ENCODE data around the gene EOMES. TPM values are rescaled to one million over a fixed set of nuclear protein-coding genes. Genes with fewer than 3 reads are reported as not detected.
A peak's percentile ranks its signal among the peaks of the same experiment; 100 is the strongest.
"Not testable (repeated sequence)": the region's sequence is repeated elsewhere in the genome, so short reads cannot be mapped to it uniquely, and the experiment has no call there.

The EOMES gene
- total RNA-seq: 100 to 1,000 TPM; 117 to 270 TPM

DNA sequence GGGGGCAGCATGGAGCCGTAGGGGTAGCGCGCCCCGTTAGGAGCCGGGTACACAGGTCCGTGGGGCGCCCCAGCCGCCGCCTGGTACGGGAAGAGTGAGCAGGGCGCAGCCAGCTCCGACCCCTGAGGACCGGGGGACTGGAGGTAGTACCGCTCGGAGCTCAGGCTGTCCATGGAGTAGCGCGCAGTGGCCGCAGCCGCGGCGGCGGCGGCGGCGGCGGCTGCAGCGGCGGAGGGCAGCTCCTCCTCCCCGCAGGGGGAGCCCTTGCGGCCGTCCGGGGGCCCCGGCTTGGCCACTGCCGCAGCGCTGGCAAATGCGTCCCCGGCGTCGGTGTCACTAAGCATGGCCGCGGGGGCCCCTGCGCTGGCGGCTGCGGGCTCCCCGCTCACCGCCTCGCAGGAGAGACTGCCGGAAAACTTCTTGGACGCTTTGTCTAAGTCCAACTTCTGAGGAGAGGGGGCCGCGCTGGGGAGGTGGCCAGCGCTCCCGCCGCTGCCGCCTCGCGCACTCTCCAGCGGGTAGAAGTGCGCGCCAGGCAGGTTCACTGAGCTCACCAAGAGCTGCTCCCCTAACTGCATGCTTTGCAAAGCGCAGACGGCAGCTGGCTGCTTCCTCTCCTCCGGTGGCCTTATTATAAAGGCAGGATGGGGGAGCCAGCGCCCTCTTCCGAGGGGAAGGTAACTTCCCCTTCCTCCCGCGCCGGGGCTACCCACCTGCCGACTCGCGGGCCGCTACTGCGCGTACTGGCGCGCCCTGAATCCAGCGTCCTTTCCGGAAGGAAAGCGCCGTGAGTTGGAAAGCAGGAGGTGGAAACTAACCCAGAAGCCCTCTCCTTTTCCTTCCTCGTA lies at the start of gene EOMES:
TSS of gene EOMES (minus strand) at position 607 of the 848 bp plus-strand sequence. CDS start at position 578, 29 bp downstream.
- Mint-ChIP-seq H3K27ac (peak within 1 kb of the TSS; percentile 98 to 99), H3K36me3 (peaks cover 34% of the 10 kb centered on the region), H3K4me3 (peak within 1 kb of the TSS; percentile 100), H3K9me3 (no peaks in the 10 kb centered on the region), H3K27me3 (peaks cover 20 to 26% of the 10 kb centered on the region in 2 donors), H3K4me1 (ENCODE audit: low read depth in 2 of 2) (peaks cover 36 to 52% of the 10 kb centered on the region in 2 donors)
- ATAC-seq: peak; percentile 78 to 82
- DNase-seq (ENCODE audit: low spot score): peak; percentile 87

- DNase-seq (ENCODE audit: low spot score); ATAC-seq; H3K9me3 Mint-ChIP-seq; H3K4me3 Mint-ChIP-seq; H3K27ac Mint-ChIP-seq; H3K36me3 Mint-ChIP-seq; H3K27me3 Mint-ChIP-seq: not testable (repeated sequence)
- H3K4me1 Mint-ChIP-seq (ENCODE audit: low read depth in 2 of 2): peaks cover 10 to 16% of the 10 kb centered on the region in 2 donors
Observed at GRCh38 chr3:27770384-27770783, 48.3 kb upstream of the EOMES start.

- Mint-ChIP-seq H3K36me3 (no peaks in the 10 kb centered on the region), H3K9me3 (no peaks in the 10 kb centered on the region), H3K27me3 (peaks cover 0 to 2% of the 10 kb centered on the region in 2 donors), H3K4me3 (no peak overlapping the region), H3K4me1 (ENCODE audit: low read depth in 2 of 2) (peaks cover 10 to 16% of the 10 kb centered on the region in 2 donors), H3K27ac (peak overlapping the region in 1 of 2 donors; percentile 26)
- DNase-seq (ENCODE audit: low spot score) (no peak), ATAC-seq (no peak)
Observed at GRCh38 chr3:27767000-27767399, 44.9 kb upstream of the EOMES start.

GRCh38 chr3:27758083-27758482 lies 36.0 kb upstream of the EOMES start:
- peak overlapping the region; percentile 85 for H3K27ac Mint-ChIP-seq
- H3K9me3 Mint-ChIP-seq: peaks cover 2% of the 10 kb centered on the region
- DNase-seq (ENCODE audit: low spot score) (peak; percentile 77), ATAC-seq (peak; percentile 92 to 95)
- peaks cover 9 to 29% of the 10 kb centered on the region in 2 donors for H3K4me1 Mint-ChIP-seq (ENCODE audit: low read depth in 2 of 2)
- H3K27me3 Mint-ChIP-seq: peaks cover 6 to 7% of the 10 kb centered on the region in 2 donors
- peaks cover 7% of the 10 kb centered on the region for H3K36me3 Mint-ChIP-seq
- H3K4me3 Mint-ChIP-seq: peak overlapping the region; percentile 55

GRCh38 chr3:27756877-27757276 lies 34.8 kb upstream of the EOMES start:
- Mint-ChIP-seq H3K4me3 (no peak overlapping the region), H3K9me3 (peaks cover 6% of the 10 kb centered on the region), H3K27me3 (peaks cover 5 to 6% of the 10 kb centered on the region in 2 donors), H3K27ac (no peak overlapping the region), H3K4me1 (ENCODE audit: low read depth in 2 of 2) (peaks cover 15 to 37% of the 10 kb centered on the region in 2 donors), H3K36me3 (peaks cover 13% of the 10 kb centered on the region)
- DNase-seq (ENCODE audit: low spot score) (no peak), ATAC-seq (no peak)

- Mint-ChIP-seq H3K36me3 (peaks cover 17% of the 10 kb centered on the region), H3K27ac (peak overlapping the region; percentile 61 to 86), H3K4me3 (peak overlapping the region; percentile 40), H3K9me3 (peaks cover 9% of the 10 kb centered on the region), H3K4me1 (ENCODE audit: low read depth in 2 of 2) (peaks cover 10 to 35% of the 10 kb centered on the region in 2 donors), H3K27me3 (peaks cover 5 to 11% of the 10 kb centered on the region in 2 donors)
- ATAC-seq (peak; percentile 41 to 85), DNase-seq (ENCODE audit: low spot score) (no peak)
Observed at GRCh38 chr3:27752926-27753325, 30.8 kb upstream of the EOMES start.

GRCh38 chr3:27749643-27750042 lies 27.5 kb upstream of the EOMES start:
- Mint-ChIP-seq H3K27ac (no peak overlapping the region), H3K36me3 (peaks cover 15% of the 10 kb centered on the region), H3K9me3 (peaks cover 9% of the 10 kb centered on the region), H3K27me3 (peaks cover 6 to 10% of the 10 kb centered on the region in 2 donors), H3K4me1 (ENCODE audit: low read depth in 2 of 2) (peaks cover 8 to 21% of the 10 kb centered on the region in 2 donors), H3K4me3 (no peak overlapping the region)
- ATAC-seq (no peak), DNase-seq (ENCODE audit: low spot score) (no peak)

DNA sequence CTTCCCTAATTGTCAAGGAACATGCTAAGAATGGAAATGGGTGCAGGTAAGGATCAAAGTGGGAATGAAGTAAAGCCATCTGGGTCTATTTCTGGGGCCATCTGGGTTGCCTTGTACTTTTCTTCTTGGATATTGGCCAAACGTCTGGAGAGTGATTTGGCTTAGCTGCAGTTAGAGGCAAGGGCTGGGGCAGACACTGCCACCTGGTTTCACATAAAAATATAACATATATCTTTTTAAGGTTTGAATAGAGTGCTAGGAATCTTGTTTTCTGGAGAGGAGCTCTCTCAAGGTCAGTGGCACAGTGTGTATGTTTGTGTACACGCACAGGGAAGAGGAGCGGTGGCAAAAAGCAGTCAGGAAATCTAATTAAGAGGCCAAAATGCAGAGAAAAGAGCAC lies 24.7 kb upstream of the EOMES start:
- Mint-ChIP-seq H3K9me3 (peaks cover 7% of the 10 kb centered on the region), H3K27me3 (peaks cover 15 to 18% of the 10 kb centered on the region in 2 donors), H3K36me3 (peaks cover 14% of the 10 kb centered on the region), H3K27ac (no peak overlapping the region), H3K4me3 (no peak overlapping the region), H3K4me1 (ENCODE audit: low read depth in 2 of 2) (peaks cover 0 to 3% of the 10 kb centered on the region in 2 donors)
- DNase-seq (ENCODE audit: low spot score) (no peak), ATAC-seq (no peak)

GRCh38 chr3:27740854-27741253 lies 18.7 kb upstream of the EOMES start:
- Mint-ChIP-seq H3K36me3 (peaks cover 7% of the 10 kb centered on the region), H3K27ac (no peak overlapping the region), H3K9me3 (peaks cover 4% of the 10 kb centered on the region), H3K4me3 (no peak overlapping the region), H3K4me1 (ENCODE audit: low read depth in 2 of 2) (no peaks in the 10 kb centered on the region), H3K27me3 (peaks cover 14 to 22% of the 10 kb centered on the region in 2 donors)
- ATAC-seq: no peak
- DNase-seq (ENCODE audit: low spot score): no peak

DNA sequence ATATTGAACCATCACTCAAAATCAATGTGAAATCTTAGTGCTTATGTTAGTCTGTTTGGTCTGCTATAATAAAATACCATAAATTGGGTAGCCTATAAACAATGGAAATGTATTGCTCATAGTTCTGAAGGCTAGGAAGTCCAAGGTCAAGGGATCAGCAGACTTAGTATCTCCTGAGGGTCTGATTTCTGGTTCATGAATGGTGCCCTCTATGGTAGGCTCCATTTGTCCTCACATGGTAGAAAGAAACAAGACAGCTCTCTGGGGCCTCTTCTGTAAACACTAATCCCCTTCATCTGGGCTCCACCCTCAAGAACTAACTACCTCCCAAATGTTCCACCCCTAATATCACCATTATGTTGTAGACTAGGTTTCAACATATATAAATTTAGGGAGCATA lies 15.0 kb upstream of the EOMES start:
- DNase-seq (ENCODE audit: low spot score) (no peak), ATAC-seq (no peak)
- Mint-ChIP-seq H3K27ac (no peak overlapping the region), H3K36me3 (no peaks in the 10 kb centered on the region), H3K4me1 (ENCODE audit: low read depth in 2 of 2) (no peaks in the 10 kb centered on the region), H3K9me3 (no peaks in the 10 kb centered on the region), H3K4me3 (no peak overlapping the region), H3K27me3 (peaks cover 6 to 14% of the 10 kb centered on the region in 2 donors)

- ATAC-seq: no peak
- H3K4me1 Mint-ChIP-seq (ENCODE audit: low read depth in 2 of 2): peaks cover 34 to 39% of the 10 kb centered on the region in 2 donors
- no peaks in the 10 kb centered on the region for H3K9me3 Mint-ChIP-seq
- no peaks in the 10 kb centered on the region for H3K36me3 Mint-ChIP-seq
- H3K27me3 Mint-ChIP-seq: peaks cover 50 to 60% of the 10 kb centered on the region in 2 donors
- no peak for DNase-seq (ENCODE audit: low spot score)
- peak overlapping the region; percentile 69 for H3K4me3 Mint-ChIP-seq
- peak overlapping the region in 1 of 2 donors; percentile 79 for H3K27ac Mint-ChIP-seq
Observed at GRCh38 chr3:27730774-27731659, 8.9 kb upstream of the EOMES start.

DNA sequence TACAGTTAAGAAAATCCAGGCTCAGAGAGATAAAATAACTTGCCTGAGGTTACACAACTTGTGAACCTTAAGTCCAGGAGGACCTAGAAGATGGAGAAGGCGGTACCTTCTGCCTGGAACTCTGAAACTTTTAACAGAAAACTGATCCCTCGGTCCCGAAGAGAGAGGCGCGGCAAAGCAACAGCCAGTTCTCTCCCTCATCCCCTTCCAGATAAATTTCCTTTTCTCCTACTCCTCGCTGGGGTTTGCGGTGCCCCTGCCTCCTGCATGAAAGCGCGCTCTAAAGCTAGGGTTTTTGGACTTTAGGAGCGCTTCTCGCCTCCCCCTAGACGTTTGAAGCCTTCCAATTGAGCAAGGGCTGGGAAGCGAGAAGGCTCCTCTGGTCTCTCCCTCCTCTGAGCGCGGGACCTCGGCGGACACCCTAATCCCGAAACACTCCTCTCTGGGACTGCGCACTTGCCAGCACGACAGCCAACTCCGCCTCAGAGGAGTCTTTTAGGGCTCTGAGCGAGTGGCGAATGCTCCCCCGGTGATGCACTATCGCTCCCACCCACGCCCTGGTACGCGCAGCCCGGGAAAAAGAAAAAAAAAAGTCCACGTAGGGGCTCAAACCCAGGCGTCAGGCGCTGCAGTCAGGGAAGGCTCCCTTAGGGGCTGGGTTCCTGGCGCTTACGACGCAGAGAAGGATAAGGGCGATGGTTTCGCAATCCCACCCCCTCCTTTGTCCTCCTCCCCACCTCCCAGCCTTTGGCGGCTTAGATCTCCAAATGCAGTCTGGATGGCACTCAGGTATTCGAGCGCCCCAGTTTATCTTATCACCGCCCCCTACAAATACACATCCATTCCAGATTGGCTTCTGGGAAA lies 7.9 kb upstream of the EOMES start:
- peaks cover 34 to 39% of the 10 kb centered on the region in 2 donors for H3K4me1 Mint-ChIP-seq (ENCODE audit: low read depth in 2 of 2)
- no peaks in the 10 kb centered on the region for H3K36me3 Mint-ChIP-seq
- peak overlapping the region in 1 of 2 donors; percentile 79 for H3K27ac Mint-ChIP-seq
- DNase-seq (ENCODE audit: low spot score) (no peak), ATAC-seq (peak; percentile 19 to 69)
- H3K4me3 Mint-ChIP-seq: peak overlapping the region; percentile 69
- H3K9me3 Mint-ChIP-seq: no peaks in the 10 kb centered on the region
- H3K27me3 Mint-ChIP-seq: peaks cover 55 to 66% of the 10 kb centered on the region in 2 donors

GRCh38 chr3:27729325-27729724 lies 7.2 kb upstream of the EOMES start:
- ATAC-seq: no peak
- Mint-ChIP-seq H3K27me3 (peaks cover 57 to 69% of the 10 kb centered on the region in 2 donors), H3K4me3 (peak overlapping the region; percentile 69), H3K4me1 (ENCODE audit: low read depth in 2 of 2) (peaks cover 36 to 43% of the 10 kb centered on the region in 2 donors), H3K27ac (no peak overlapping the region), H3K36me3 (no peaks in the 10 kb centered on the region), H3K9me3 (no peaks in the 10 kb centered on the region)
- no peak for DNase-seq (ENCODE audit: low spot score)

All from natural killer cell treated with Interleukin-12 subunit alpha and Interleukin-12 subunit beta and Interleukin-15 and Interleukin-18, amount 100 ng/mL, for 72 hours (primary cell).